ENCODE measurements around the gene SYNE3.
A peak's percentile ranks its signal among the peaks of the same experiment; 100 is the strongest.

Gene SYNE3, protein sequence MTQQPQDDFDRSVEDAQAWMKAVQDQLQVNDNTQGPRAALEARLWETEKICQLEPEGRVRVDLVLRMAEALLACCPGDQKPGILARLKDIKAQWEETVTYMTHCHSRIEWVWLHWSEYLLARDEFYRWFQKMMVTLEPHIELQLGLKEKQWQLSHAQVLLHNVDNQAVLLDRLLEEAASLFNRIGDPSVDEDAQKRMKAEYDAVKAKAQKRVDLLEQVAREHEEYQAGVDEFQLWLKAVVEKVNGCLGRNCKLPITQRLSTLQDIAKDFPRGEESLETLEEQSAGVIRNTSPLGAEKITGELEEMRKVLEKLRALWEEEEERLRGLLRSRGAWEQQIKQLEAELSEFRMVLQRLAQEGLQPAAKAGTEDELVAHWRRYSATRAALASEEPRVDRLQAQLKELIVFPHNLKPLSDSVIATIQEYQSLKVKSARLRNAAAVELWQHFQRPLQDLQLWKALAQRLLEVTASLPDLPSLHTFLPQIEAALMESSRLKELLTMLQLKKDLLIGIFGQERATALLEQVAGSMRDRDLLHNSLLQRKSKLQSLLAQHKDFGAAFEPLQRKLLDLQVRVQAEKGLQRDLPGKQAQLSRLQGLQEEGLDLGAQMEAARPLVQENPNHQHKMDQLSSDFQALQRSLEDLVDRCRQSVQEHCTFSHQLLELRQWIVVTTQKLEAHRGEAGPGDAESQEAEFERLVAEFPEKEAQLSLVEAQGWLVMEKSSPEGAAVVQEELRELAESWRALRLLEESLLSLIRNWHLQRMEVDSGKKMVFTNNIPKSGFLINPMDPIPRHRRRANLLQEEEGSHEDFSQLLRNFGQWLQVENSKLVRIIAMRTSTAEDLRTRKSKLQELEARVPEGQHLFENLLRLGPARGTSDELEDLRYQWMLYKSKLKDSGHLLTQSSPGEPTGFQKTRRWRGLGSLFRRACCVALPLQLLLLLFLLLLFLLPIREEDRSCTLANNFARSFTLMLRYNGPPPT

DNA sequence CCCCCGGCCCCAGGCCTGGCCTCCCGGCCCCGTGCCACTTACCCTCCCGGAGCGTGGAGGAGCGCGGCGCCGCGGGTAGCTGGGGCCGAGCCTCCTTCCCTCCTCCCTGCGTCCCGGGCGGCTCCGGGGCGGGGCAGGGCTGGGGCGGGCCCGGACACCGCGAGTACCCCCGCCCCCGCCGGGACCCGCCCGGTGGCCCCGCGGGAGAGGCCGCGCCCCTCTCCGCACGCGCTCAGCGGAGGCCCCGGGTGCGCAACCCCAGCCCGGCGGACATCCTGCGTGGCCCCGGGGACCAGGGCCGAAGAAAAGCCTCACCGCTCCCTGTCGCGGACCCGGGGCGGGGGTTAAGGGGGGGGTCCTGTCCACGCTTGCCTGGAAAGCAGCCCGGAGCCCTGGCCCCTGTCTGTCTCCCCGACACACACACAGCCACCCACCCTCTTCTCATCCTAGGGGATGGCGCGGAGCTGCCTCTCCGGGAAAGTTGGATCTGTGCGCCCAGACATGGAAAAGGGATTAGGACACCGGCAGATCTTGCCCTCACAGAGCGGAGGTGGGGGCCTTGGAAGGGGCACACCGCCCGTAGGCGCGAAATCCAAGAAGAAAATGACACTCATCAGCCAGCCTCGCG lies at the start of gene SYNE3:
Gene SYNE3, minus strand, starts transcription at position 97 of the 628 bp plus-strand sequence. CDS start 40,829 bp downstream, outside the sequence.
- peak; percentile 59 for DNase-seq

DNA sequence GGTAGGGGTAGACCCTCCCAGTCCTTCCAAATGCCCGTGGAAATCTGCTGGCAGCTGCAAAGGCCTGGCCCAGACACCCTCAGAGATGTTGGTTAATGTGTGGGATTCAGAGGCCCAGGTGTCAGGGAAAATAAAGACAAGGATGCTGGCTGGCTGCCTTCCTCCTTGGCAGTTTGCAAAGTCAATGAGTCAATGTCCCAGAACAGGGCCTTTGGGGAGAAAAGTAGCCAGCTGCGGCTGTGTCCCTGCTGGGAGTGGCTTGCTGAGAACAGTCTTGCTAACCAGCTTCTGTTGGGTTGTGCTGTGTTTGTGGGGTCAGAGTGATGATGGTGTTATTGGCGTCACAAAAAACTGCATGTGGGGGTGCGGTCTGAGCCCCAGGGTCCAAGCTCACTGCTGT lies 47.6 kb upstream of the SYNE3 start:
- DNase-seq = no peak

DNA sequence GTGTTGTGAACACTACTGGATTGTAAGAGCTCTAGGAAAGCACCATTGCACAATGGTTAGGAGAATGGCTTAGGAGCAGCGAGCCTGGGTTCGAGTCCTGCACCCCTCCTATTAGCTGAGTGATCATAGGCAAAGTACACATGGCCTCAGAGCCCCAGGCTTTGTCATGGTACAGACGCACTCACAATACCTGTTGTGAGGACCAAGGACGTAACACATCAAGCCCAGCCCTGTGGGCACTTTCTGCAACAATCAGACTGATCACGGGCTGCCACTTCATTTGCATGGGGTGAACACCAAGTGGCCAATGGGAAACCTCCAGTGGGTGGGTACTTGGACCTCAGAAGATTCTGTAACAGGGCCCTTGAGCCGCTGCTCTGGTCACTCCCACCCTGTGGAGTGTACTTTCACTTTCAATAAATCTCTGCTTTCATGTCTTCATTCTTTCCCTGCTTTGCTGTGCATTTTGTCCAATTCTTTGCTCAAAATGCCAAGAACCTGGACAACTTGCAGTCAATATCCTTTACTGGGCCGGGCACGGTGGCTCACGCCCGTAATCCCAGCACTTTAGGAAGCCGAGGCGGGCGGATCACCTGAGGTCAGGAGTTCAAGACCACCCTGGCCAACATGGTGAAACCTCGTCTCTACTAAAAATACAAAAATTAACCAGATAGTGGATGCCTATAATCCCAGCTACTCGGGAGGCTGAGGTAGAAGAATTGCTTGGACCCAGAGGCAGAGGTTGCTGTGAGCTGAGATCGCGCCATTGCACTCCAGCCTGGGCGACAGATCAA lies 46.6 kb upstream of the SYNE3 start:
- no peak for DNase-seq

DNA sequence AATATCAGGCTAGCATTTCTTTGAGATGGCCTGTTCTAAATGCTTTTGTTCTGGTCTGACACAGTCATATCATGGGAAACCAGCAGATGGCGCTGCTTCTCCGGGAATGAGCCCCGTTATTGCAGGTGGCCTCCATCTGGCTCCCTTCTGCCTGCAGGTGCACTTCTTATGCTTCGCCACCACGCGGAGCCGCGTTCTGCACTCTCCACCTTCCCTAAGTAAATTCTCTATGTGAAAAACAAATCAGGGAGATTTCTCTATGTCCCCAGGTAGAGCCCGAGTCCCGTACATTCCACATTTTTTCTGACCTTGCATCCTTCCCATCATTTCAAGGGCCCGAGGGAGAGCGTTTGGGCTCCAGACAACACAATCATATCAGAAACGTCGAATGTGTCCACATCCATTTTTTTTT lies 44.6 kb upstream of the SYNE3 start:
- peak; percentile 81 for DNase-seq

DNA sequence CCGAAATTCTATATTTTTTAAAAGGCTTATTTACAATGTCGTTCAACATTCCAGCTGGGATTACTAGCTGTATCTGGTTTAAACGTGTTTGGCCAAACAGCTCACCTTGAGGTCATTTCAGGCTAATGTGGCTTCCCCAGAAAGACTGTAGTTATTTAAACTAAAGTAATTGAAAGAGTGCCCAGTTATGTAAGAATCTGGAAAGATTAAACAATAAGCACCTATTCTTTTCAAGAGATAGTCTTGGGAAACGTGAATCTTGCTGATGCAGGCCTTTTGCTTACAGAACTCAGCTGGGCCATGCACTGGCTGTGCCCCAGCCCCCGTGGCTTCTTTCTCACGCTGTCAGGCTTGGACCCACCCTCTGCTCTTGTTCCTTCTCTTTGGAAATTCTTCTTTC lies 42.8 kb upstream of the SYNE3 start:
- DNase-seq = no peak

DNA sequence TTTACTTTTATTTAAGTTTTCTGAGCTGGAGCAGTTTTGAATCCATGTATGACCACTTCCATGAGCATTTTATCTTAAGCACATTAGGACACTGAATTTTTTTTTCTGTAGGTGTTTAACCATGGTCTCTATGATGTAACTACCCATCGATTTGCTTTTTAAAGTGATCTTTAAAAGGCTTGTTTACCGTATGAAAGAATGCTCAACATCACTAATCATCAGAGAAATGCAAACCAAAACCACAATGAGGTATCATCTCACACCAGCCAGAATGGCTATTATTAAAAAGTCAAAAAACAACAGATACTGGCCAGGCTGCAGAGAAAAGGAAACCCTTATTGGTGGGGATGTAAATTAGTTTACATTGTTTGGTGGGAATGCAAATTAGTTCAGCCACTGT lies 41.4 kb upstream of the SYNE3 start:
- no peak for DNase-seq

DNA sequence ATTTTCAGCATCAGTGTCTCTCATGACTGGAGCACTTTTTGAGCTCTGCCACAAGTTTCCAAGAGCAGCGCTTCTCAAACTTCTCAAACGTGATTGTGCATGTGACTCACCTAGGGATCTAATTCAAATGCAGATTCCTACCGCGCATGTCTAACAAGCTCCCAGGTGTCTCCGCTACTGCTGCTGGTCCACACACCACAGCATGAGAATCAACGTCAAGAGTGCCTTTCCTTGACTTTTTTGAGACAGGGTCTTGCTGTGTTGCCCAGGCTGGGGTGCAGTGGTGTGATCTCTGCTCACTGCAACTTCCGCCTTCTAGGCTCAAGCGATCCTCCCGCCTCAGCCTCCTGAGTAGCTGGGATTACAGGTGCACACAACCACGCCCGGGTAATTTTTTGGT lies 40.8 kb upstream of the SYNE3 start:
- no peak for DNase-seq

DNA sequence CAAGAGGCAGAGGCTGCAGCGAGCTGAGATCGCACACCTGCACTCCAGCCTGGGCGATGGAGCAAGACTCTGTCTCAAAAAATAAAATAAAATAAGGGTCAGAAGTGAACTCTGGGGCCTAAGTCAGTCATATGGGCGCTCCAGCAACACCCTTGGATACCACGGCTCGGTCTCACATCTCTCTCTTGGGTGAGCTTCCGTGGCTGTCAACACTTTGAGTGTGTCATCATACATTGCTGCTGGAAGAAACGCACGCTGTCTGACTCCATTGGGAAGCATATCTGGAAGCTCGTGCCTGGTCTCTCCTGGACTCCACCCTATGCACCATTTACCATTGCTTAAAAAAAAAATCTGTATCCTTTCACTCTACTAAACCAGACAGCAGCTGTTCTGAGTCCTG lies 38.6 kb upstream of the SYNE3 start:
- DNase-seq = no peak

DNA sequence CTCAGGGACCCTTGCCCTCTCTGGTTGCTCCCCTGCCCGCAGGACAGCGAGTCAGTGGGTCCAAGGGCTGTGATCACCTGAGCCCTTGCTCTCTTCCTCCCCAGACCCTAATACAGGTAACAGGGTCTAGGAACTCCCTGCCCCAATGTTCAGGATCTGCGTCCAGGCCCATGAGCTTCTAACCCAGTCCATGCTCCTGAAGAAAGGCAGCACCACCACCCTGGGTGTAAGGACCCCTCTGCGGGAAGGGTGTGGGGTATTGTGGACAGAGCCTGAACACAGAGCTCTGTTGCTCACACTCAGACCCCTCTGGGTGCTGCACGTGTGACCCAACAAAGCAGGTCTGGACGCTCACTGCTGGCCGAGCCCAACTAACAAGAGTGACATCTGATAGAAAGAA lies 36.7 kb upstream of the SYNE3 start:
- DNase-seq = no peak

DNA sequence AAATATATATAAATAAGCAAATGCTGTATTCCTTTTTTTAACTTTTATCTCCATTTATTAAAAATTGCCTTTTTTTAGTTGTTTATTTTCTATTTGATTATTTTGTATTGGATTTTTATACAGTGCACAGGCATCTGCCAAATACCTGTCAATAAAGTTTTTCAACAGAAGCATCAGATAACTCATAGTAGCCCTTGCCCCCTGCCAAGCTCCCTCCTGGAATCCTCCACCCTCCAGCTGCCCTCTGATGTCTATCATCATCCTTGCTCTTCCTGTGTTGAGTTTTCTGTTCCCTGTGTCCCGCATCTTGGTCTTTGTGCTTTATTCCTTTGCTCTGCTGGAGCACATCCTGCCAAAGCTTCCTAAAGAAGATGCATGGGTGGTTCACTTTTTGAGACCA lies 35.0 kb upstream of the SYNE3 start:
- no peak for DNase-seq

DNA sequence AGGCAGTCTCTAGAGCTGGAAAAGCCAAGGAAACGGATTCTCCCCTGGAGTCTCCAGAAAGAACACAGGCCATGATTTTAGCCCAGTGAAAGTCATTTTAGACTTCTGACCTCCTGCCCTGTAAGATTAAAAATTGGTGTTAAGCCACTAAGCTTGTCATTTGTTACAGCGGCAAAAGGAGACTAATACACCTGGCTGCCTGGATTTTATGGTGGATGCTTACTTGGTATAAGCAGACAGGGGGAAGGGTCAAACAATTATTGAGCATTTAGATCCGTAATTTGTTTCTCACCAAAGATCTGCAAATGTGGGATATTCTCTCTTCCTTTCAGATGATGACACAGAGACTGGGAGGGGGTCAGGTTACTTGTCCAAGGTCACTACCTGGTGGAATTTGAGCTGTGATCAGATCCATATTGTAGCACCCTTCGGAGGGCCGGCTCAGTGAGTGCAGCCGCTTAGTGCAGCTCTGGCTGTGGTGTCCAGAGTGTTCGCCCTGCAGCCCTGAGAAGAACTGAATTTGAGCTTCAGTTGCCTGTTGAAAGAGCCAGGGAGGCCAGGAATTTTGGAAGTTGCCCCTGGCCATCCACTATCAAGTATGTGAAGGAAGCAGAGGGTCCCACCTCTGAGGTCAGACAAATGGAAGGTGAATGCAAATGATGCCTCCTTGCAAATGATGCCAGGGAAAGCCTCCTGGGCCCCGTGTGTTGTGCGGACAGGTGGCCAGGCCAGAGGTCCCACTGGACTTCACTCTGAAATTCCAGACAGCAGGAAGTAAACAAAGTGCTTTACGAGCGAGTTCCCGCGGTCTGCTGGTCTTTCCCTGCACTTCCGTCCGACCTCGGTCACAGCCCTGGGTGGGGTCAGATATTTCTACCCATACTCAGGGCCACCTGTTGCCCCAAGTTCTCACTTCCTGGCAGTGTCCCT lies 33.5 kb upstream of the SYNE3 start:
- no peak for DNase-seq

DNA sequence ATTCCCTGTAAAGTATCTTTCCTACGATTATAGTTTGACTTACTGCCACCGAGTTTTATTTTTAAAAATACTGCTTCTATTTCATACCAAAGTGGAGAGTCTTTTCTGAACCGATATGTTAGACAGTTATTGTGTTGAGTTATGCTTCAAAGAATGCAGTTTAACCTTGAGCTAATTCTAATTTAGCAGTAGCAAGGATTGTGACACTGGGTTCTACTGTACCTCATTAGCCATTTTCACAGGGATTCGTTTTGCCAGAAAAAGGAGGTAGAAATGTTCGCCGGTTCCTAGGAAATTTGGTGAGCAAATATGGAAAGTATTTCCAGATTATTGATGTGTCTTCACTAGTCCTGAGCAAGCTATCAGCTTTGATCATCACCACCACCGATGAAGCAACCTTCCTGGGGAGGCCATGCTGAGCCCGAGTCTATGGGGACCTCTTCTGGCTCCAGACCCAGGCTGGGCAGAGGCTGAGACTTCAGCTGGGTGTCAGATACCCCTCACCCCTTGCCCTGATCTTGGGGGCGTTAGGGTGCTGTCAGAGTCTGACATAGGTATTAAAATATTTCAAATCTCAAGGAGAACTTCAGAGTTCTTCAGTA lies 32.0 kb upstream of the SYNE3 start:
- DNase-seq = no peak

DNA sequence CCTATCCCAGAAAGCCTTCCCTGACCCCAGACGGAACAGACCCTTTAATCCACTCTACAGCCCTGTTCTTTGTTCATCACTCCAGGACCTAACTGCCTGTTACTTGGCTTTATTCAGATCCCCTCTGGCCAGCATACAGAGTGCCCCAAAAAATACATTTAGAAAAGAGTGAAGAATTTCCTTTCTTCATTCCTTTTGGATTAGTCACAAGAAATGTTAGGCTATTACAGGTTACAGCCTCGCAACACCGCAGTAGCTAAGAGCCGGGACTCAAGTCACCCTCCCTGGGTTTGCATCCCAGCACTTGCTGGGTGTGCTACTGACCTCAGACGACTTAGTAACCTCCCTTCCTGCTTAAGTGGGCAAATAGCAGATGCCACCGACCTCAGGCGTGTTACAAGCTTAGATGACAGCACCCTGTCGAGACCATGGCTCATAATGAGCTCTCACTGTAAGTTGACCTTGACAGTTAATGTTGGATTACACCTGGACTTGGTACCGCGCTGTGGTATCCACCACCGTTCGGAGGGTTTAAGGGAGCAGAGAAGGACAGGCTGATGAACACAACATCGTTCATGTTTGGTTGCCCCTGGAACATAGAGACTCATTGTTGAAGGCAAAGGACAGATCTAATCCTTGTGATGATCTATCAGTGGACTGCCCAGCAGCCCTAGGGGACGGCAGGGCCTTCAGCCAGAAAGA lies 31.3 kb upstream of the SYNE3 start:
- no peak for DNase-seq

DNA sequence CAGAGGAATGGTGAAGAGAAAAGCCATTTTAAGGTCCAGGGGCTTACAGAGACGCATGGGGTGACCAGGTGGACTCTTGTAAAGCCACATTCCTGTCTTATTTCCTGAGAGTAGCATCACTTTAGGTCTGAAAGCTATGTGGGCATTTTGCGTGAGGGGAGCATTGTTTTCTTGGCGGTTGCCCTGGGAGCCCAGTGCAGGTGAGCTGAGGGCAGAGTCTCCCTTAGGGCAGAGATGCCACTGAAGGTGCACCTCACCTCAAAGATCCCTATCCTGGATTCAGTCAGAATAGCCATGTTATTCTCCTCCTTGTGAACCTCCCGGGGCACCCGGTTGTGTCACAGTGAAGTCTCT lies 30.8 kb upstream of the SYNE3 start:
- DNase-seq = no peak

DNA sequence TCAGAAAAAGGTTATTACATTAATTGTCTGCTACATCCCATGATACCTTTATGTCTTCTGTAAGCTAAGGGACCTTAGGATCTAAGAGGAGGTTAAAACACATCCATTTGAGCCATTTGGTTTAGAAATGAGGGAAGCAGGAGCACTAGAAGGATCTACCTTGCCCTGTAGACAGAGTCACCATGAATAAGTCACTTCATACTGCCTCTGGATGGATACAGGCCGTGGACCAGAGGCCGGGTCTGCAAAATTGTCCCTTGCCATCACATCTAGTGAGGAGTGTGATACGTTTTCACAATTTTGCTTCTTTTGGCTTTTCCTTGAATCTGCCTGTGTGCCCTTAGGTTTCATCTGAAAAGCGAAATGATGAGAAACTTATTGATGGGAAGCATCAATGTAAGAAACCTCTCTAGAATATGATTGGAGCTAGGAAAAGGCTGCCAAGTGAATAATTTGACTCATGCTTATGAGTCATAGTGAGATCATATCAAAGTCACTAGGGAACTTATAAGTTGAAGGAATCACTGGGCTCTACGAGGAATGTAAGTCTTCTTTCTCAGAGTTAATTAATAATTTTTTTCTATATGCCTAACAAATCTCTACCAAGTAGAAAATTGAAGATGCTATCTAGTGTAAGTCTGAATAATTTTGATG lies 29.2 kb upstream of the SYNE3 start:
- DNase-seq = no peak

DNA sequence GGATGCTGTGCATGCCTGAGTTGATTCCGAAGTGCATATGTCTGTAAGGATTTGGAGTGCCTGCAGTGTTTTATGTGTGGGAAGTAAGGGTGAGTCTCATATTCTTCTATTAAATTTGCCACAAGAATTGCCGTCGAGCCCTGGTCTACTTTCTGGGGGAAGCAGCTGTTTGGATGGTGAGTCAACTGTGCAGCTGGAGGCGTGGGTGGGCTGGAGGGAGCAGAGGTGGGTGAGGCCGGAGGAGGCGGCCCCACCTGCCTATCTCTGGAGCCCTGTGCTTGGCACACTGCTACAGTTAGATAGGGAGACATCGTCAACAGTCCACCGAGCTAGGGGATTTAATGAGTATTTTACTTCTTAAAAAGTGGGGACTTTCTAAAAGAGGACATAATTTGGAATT lies 28.1 kb upstream of the SYNE3 start:
- DNase-seq = no peak

DNA sequence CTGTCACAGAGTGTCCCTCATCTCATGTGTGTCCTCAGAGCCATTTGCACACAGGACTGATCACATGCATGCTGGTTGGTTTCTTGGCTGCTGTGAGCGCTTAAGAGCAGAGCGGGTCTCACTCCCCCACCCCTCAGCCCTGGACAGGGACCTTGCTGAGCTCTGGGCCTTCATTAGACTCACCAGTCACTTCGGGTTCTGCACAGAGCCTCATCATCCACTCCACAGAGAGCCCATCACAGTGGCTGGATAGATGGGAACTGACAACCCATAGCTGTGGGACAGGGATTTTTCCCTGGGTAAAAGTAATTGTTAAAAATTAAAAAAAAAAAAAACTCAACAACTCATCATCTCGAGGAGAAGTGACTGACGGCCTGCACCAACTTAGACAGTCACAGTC lies 26.6 kb upstream of the SYNE3 start:
- DNase-seq = no peak

DNA sequence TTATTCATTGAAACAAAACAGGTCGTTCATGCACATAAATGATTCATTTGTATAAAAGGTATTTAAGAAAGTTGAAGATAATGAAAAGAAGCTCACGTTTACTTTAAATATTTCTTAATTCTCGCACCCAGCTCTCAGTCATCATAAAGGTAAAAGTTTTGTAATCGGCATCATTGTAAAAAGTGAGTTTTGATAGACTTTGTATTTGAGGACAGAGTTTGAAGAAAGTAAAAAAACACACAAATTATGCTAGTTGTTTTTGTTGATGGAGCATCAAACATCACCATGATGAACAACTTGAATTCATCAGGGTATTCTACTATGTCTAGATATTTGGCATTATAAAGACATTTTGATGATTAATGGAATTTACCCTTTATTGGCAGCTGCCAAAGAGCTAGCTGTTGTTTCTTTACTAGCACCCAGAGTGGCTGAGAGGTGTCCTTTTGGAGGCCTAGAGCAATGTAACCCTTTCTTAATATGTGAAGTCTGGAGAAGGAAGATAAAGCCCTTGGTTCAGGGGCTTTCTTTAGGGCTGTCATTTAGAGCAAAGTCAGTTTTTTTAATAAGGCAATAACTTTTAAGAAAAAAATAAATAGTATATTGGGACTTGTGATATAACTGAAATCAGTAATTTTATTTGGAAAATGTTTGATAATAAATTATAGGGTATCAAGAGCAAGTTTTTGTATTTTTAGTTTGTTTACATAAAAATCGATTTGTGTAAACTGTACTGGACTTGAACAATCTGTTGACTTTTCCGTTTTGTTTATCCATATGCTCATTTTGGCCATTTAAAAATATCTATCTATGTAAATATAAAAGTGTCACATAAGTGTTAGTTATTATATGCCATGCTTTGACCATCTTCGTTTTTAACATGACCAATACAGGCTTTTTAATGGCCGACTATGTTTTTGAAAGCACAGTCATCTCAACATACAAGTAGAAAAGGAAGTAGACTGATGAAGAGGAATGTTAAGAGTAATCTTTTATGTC lies 25.8 kb upstream of the SYNE3 start:
- no peak for DNase-seq

DNA sequence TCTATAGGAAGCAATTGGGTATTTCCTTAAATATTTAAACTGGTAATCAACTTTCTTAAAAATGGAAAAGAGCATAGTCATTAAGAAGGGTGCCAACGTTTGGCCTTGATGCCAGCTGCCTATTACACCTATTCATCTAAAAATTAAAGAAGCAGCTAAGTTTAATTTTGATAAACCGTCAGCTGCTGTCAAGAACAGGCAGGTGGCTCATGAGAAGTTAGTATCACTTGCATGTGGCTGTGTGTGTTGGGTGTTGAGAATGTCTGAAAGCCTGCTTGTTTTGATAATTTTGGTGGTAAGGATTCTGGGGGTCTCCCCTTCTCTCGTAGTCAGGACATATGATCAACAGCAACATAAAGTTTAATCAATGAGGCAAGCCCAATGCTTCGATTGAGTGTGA lies 24.9 kb upstream of the SYNE3 start:
- no peak for DNase-seq
